Duodenal mucosa (tissue), 2 donors: ENCODE measurements around the gene HGD.

Source experiments
- H3K27ac ChIP-seq: one replicate; pipeline ENCODE4 v1.7.0; 2013; ENCODE audit warnings: low read depth, low read length
- H3K27me3 ChIP-seq, 2 donors: one replicate each; pipeline ENCODE4 v1.7.0; 2013; ENCODE audit warnings: low read length in 2 of 2, control low read depth in 1 of 2; ENCODE audit not compliant: insufficient read depth in 2 of 2, control insufficient read depth in 1 of 2
- H3K36me3 ChIP-seq, 2 donors: one replicate each; pipeline ENCODE4 v1.7.0; 2013; ENCODE audit warnings: low read length in 2 of 2, control low read depth in 1 of 2; ENCODE audit not compliant: insufficient read depth in 2 of 2, control insufficient read depth in 1 of 2
- H3K4me1 ChIP-seq, 2 donors: one replicate each; pipeline ENCODE4 v1.7.0; 2013; ENCODE audit warnings: low read length in 2 of 2, control low read depth in 1 of 2; ENCODE audit not compliant: insufficient read depth in 2 of 2, control insufficient read depth in 1 of 2
- H3K4me3 ChIP-seq, 2 donors: one replicate each; pipeline ENCODE4 v1.7.0; 2013; ENCODE audit warnings: low read length in 2 of 2, low read depth in 1 of 2
- H3K9ac ChIP-seq, 2 donors: one replicate each; pipeline ENCODE4 v1.7.0; 2013; ENCODE audit warnings: low read length in 2 of 2, low read depth in 1 of 2
- H3K9me3 ChIP-seq, 2 donors: one replicate each; pipeline ENCODE4 v1.7.0; 2013; ENCODE audit warnings: low read length in 2 of 2, control low read depth in 1 of 2; ENCODE audit not compliant: control insufficient read depth in 1 of 2

Gene HGD

DNA sequence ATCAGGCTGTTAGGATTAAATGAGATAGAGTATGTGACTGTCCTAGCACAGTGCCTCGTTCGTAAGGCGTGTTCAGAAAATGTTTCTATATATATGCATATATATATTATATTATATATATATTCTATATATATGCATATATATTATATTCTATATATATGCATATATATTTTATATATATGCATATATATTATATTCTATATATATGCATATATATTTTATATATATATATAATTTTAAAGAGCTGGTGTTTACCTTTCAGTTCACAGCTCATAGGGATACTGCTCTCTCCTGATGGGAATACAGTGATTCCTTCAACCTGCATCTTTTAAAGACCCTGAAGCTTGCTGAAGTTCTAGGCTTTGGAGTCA, 85.2 kb downstream of the HGD start:
- Histone ChIP-seq H3K36me3 (peaks cover 6 to 29% of the 10 kb centered on the region in 2 donors), H3K27ac (peak overlapping the region; percentile 80), H3K4me1 (peaks cover 25 to 34% of the 10 kb centered on the region in 2 donors), H3K4me3 (peak overlapping the region; percentile 97 to 98), H3K9me3 (no peaks in the 10 kb centered on the region), H3K9ac (peak overlapping the region; percentile 99), H3K27me3 (no peaks in the 10 kb centered on the region)

DNA sequence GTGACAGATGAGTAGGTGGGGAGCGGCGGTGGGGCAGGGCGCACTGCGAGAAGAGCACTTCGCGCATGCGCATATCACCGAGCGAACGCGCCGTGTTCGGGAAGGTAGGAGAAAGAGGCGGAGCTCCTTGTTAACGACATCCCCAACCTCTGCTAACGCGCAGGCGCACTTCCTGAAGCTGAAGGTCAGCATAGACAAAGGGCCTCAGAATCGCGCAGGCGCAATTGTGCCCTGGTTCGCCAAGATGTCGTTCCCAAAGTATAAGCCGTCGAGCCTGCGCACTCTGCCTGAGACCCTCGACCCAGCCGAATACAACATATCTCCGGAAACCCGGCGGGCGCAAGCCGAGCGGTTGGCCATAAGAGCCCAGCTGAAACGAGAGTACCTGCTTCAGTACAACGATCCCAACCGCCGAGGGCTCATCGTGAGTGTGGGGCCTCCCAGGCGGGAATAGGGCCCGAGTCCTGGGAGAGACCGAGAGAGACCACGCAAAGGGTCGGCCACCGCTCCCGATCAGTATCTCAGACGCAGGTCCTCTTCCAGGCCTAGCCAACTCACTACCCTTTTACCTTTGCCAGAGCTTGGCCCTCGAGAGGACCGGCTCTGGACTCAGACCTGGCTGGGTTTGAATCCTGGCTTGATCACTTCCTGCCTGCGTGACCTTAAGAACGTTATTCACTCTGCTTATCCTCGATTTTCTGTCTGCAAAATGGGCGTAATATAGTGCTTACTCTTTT, 85.8 kb downstream of the HGD start, which contains the start of gene NDUFB4:
TSS of gene NDUFB4 (plus strand) at position 221 of the 737 bp plus-strand sequence. CDS start at position 245, 24 bp downstream.
- H3K9me3 ChIP-seq: no peaks in the 10 kb centered on the region
- peak within 1 kb of the TSS; percentile 97 to 98 for H3K4me3 ChIP-seq
- H3K27me3 ChIP-seq: no peaks in the 10 kb centered on the region
- H3K27ac ChIP-seq: peak within 1 kb of the TSS; percentile 80
- peaks cover 6 to 23% of the 10 kb centered on the region in 2 donors for H3K36me3 ChIP-seq
- H3K4me1 ChIP-seq: peaks cover 25 to 37% of the 10 kb centered on the region in 2 donors
- H3K9ac ChIP-seq: peak within 1 kb of the TSS; percentile 99

DNA sequence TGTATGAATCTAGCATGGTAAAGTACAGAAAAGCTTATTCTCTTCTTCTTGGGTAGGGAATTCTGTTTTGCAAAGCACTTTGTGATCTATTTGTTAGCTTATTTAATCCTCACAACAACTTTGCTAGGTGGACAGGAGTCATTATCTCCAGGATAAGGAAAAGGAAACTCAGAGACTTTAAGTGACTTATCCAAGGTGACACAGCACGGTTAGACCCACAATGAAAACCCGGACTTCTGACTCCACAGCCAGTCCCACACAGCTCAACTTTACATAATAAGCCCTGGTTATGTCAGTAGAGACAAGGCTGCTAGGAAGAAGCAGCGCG, 86.3 kb downstream of the HGD start:
- no peaks in the 10 kb centered on the region for H3K27me3 ChIP-seq
- H3K9ac ChIP-seq: peak overlapping the region; percentile 99
- H3K36me3 ChIP-seq: peaks cover 6 to 19% of the 10 kb centered on the region in 2 donors
- H3K27ac ChIP-seq: no peak overlapping the region
- H3K9me3 ChIP-seq: no peaks in the 10 kb centered on the region
- peaks cover 25 to 41% of the 10 kb centered on the region in 2 donors for H3K4me1 ChIP-seq
- H3K4me3 ChIP-seq: peak overlapping the region; percentile 97 to 98

DNA sequence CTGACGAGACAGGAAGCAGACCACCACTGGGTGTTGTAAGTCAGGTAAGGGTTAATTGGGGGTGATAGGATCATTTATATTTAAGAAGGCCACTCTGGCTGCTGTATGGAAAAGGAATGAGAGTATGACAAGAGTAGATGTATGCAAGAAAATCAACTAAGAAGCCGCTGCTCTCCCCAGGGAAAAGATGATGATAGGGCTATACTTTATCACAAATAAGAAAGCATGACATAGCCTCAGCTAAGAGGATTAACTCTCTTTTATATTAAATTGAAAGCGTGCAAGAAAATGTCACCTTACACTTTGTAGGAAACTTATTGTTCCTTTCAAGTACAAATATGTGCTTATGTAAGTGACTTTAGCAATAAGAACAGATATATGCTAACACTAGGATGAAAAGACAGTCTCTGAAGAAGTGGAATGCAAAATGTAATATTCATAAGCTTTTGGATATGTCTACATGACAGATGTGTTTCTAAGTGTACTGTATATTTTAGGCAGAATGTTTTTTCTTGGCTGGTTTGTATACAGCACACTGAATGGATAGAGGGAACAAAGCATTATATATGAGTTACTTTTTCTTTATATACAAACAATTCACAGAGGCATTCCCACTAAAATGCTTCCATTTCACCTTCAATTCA, 94.6 kb downstream of the HGD start:
- H3K9me3 ChIP-seq: no peaks in the 10 kb centered on the region
- H3K27ac ChIP-seq: no peak overlapping the region
- H3K27me3 ChIP-seq: no peaks in the 10 kb centered on the region
- no peak overlapping the region for H3K9ac ChIP-seq
- no peak overlapping the region for H3K4me3 ChIP-seq
- H3K4me1 ChIP-seq: peaks cover 0 to 7% of the 10 kb centered on the region in 2 donors
- H3K36me3 ChIP-seq: no peaks in the 10 kb centered on the region
